ENCODE measurements around the gene CBLN4.

DNA sequence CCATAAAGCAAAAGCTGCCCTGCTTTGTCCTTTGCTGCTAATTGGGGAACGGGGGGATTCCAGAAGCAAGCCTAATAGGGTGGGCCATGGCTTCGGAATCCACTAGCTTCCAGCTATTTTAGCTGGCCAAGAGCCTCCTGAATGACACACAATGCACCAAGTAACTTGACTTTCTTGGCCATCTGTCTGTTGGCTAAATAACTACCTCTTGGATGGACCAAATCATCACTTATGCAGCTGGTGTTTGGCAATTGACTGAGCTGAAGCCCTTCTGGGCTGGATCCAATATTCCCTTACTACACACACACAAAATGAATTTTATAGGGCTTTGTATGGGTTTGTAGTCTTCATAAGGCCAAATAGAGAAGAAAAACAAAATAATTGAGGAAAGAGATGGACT is 8.8 kb upstream of the CBLN4 start:
- TF ChIP-seq, protein P1, sequence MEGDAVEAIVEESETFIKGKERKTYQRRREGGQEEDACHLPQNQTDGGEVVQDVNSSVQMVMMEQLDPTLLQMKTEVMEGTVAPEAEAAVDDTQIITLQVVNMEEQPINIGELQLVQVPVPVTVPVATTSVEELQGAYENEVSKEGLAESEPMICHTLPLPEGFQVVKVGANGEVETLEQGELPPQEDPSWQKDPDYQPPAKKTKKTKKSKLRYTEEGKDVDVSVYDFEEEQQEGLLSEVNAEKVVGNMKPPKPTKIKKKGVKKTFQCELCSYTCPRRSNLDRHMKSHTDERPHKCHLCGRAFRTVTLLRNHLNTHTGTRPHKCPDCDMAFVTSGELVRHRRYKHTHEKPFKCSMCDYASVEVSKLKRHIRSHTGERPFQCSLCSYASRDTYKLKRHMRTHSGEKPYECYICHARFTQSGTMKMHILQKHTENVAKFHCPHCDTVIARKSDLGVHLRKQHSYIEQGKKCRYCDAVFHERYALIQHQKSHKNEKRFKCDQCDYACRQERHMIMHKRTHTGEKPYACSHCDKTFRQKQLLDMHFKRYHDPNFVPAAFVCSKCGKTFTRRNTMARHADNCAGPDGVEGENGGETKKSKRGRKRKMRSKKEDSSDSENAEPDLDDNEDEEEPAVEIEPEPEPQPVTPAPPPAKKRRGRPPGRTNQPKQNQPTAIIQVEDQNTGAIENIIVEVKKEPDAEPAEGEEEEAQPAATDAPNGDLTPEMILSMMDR (conservative IDR thresholded peaks at IDR 0.05; ENCODE audit: low read depth, low read length): no peak
- TF ChIP-seq EZH2phosphoT487 (IDR thresholded peaks at IDR 0.05; ENCODE audit: borderline replicate concordance, low read length): no peak

Data from PC-3 (cell line).